ENCODE measurements around the gene PCDHGA8.
"Not testable (repeated sequence)": the region's sequence is repeated elsewhere in the genome, so short reads cannot be mapped to it uniquely, and the experiment has no call there.

Gene PCDHGA8

GRCh38 chr5:141392429-141393198, at the start of gene PCDHGA8:
Gene PCDHGA8 (plus strand): TSS chr5:141392633. CDS start chr5:141392814, 181 bp downstream.
- in situ Hi-C loops (cut with MboI; ENCODE audit: low sequenced_read_pairs), result no loop called here

- in situ Hi-C loops (cut with MboI; ENCODE audit: low sequenced_read_pairs), result no loop called here
Measured at GRCh38 chr5:141342773-141343172, 49.7 kb upstream of the PCDHGA8 start.

GRCh38 chr5:141343242-141343952, 49.0 kb upstream of the PCDHGA8 start, which contains the start of gene PCDHGA3:
Gene PCDHGA3 (plus strand): TSS chr5:141343829. CDS start chr5:141344034, 205 bp downstream.
- in situ Hi-C loops (cut with MboI; ENCODE audit: low sequenced_read_pairs), result no loop called here

- in situ Hi-C loops (cut with MboI; ENCODE audit: low sequenced_read_pairs), result no loop called here
Measured at GRCh38 chr5:141343953-141344463, 48.4 kb upstream of the PCDHGA8 start.

GRCh38 chr5:141345327-141345726, 47.1 kb upstream of the PCDHGA8 start:
- in situ Hi-C loops (cut with MboI; ENCODE audit: low sequenced_read_pairs), result no loop called here

- in situ Hi-C loops (cut with MboI; ENCODE audit: low sequenced_read_pairs), result not testable (repeated sequence)
Measured at GRCh38 chr5:141346017-141346416, 46.4 kb upstream of the PCDHGA8 start.

- in situ Hi-C loops (cut with MboI; ENCODE audit: low sequenced_read_pairs), result no loop called here
Measured at GRCh38 chr5:141349917-141350619, 42.4 kb upstream of the PCDHGA8 start, which contains the start of gene PCDHGB1. Gene PCDHGB1 (plus strand): TSS chr5:141350099. CDS start chr5:141350261, 162 bp downstream.

- in situ Hi-C loops (cut with MboI; ENCODE audit: low sequenced_read_pairs), result no loop called here
Measured at GRCh38 chr5:141351591-141351990, 40.8 kb upstream of the PCDHGA8 start.

GRCh38 chr5:141354900-141355469, 37.4 kb upstream of the PCDHGA8 start, which contains the start of gene PCDHGA4:
Gene PCDHGA4 (plus strand): TSS chr5:141355021. CDS start chr5:141355108, 87 bp downstream.
- in situ Hi-C loops (cut with MboI; ENCODE audit: low sequenced_read_pairs), result no loop called here

- in situ Hi-C loops (cut with MboI; ENCODE audit: low sequenced_read_pairs), result no loop called here
Measured at GRCh38 chr5:141355641-141356040, 36.8 kb upstream of the PCDHGA8 start.

GRCh38 chr5:141356133-141356532, 36.3 kb upstream of the PCDHGA8 start:
- in situ Hi-C loops (cut with MboI; ENCODE audit: low sequenced_read_pairs), result no loop called here

- in situ Hi-C loops (cut with MboI; ENCODE audit: low sequenced_read_pairs), result no loop called here
Measured at GRCh38 chr5:141356950-141357349, 35.5 kb upstream of the PCDHGA8 start.

- in situ Hi-C loops (cut with MboI; ENCODE audit: low sequenced_read_pairs), result no loop called here
Measured at GRCh38 chr5:141359790-141360426, 32.5 kb upstream of the PCDHGA8 start, which contains the start of gene PCDHGB2. Gene PCDHGB2 (plus strand): TSS chr5:141359994. CDS start chr5:141360136, 142 bp downstream.

- in situ Hi-C loops (cut with MboI; ENCODE audit: low sequenced_read_pairs), result no loop called here
Measured at GRCh38 chr5:141360685-141361084, 31.7 kb upstream of the PCDHGA8 start.

- in situ Hi-C loops (cut with MboI; ENCODE audit: low sequenced_read_pairs), result no loop called here
Measured at GRCh38 chr5:141362719-141363118, 29.7 kb upstream of the PCDHGA8 start.

- in situ Hi-C loops (cut with MboI; ENCODE audit: low sequenced_read_pairs), result no loop called here
Measured at GRCh38 chr5:141363952-141364660, 28.3 kb upstream of the PCDHGA8 start, which contains the start of gene PCDHGA5. Gene PCDHGA5 (plus strand): TSS chr5:141364162. CDS start chr5:141364331, 169 bp downstream.

GRCh38 chr5:141366016-141366896, 26.2 kb upstream of the PCDHGA8 start:
- in situ Hi-C loops (cut with MboI; ENCODE audit: low sequenced_read_pairs), result no loop called here
